ENCODE measurements around the gene IFIT3. TPM values are rescaled to one million over a fixed set of nuclear protein-coding genes. Genes with fewer than 3 reads are reported as not detected.

IFIT3 gene
- total RNA-seq, 3 donors from 2014 or later (not counting 1 experiment from before 2014, with no cell fraction given), result 12.0 to 31.7 (median 12.2) TPM

DNA sequence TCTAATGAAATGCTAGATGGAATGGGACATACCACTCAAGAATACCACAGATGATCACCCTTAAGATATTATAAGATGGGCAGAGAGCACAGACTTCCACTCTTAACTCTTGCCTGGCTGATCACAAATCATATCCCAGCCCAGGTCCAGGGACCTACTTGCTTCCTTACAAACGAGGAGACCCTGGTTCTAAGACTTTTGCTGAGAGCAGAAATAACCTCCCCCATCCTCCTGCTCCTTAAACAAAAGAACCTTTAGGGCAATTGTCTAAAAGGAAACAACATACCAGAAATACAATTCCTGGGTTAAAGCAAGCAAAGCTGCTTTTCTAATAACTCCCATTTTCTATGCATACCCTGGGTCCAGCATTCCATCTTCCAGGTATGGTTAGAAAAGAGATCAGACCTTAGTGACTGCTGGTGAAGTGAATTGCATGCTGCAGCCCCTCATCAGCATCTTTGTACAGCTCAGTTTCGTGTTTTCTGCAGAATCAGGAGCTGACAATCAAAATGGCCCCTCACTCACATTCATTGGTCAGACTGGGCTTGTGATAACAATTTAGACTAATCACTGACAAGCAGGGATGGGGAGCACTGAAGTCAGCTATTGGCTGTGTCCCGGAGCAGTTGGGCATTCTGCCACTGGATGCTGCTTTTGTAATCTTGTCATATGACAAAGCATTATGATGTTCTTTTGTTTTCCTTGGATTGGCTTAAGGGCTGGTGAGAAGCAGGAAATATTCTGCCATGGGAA is 14.6 kb downstream of the IFIT3 start:
- peaks cover 3% of the 10 kb centered on the region for H3K36me3 ChIP-seq (ENCODE audit: control insufficient read depth, insufficient read depth, low read length)
- intact Hi-C loops (cut with micrococcal nuclease), result no loop called here
- H3K27ac ChIP-seq (ENCODE audit: low read length), result no peak overlapping the region
- peaks cover 19 to 48% of the 10 kb centered on the region in 2 donors for H3K27me3 Mint-ChIP-seq (ENCODE audit: low read depth in 2 of 2)
- ATAC-seq (no peak), DNase-seq (no peak)
- H3K36me3 Mint-ChIP-seq, result peaks cover 17% of the 10 kb centered on the region
- H3K9me3 ChIP-seq (ENCODE audit: control insufficient read depth, insufficient read depth, low read length), result no peaks in the 10 kb centered on the region
- no peaks in the 10 kb centered on the region for H3K9me3 Mint-ChIP-seq
- TF ChIP-seq, protein P1, sequence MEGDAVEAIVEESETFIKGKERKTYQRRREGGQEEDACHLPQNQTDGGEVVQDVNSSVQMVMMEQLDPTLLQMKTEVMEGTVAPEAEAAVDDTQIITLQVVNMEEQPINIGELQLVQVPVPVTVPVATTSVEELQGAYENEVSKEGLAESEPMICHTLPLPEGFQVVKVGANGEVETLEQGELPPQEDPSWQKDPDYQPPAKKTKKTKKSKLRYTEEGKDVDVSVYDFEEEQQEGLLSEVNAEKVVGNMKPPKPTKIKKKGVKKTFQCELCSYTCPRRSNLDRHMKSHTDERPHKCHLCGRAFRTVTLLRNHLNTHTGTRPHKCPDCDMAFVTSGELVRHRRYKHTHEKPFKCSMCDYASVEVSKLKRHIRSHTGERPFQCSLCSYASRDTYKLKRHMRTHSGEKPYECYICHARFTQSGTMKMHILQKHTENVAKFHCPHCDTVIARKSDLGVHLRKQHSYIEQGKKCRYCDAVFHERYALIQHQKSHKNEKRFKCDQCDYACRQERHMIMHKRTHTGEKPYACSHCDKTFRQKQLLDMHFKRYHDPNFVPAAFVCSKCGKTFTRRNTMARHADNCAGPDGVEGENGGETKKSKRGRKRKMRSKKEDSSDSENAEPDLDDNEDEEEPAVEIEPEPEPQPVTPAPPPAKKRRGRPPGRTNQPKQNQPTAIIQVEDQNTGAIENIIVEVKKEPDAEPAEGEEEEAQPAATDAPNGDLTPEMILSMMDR (IDR thresholded peaks at IDR 0.05), result no peak
- H3K4me1 ChIP-seq (ENCODE audit: control insufficient read depth, insufficient read depth, low read length), result no peaks in the 10 kb centered on the region
- peaks cover 4 to 5% of the 10 kb centered on the region in 2 donors for H3K4me1 Mint-ChIP-seq
- peaks cover 3% of the 10 kb centered on the region for H3K27me3 ChIP-seq (ENCODE audit: control insufficient read depth, insufficient read depth, low read length)
- no peak overlapping the region for H3K27ac Mint-ChIP-seq
- WGBS (ENCODE audit: insufficient coverage), result 85% methylated on average over 3 of the region's 3 CpGs
- no peak overlapping the region for H3K4me3 ChIP-seq (ENCODE audit: low read length)
- H3K4me3 Mint-ChIP-seq, result no peak overlapping the region

GRCh38 chr10:89343089-89343767 is 15.4 kb downstream of the IFIT3 start:
- 94% methylated on average over 5 of the region's 5 CpGs for WGBS (ENCODE audit: insufficient coverage)
- peaks cover 19 to 48% of the 10 kb centered on the region in 2 donors for H3K27me3 Mint-ChIP-seq (ENCODE audit: low read depth in 2 of 2)
- Histone ChIP-seq H3K4me3 (ENCODE audit: low read length) (no peak overlapping the region), H3K27ac (ENCODE audit: low read length) (no peak overlapping the region), H3K27me3 (ENCODE audit: control insufficient read depth, insufficient read depth, low read length) (peaks cover 3% of the 10 kb centered on the region), H3K4me1 (ENCODE audit: control insufficient read depth, insufficient read depth, low read length) (no peaks in the 10 kb centered on the region), H3K9me3 (ENCODE audit: control insufficient read depth, insufficient read depth, low read length) (no peaks in the 10 kb centered on the region), H3K36me3 (ENCODE audit: control insufficient read depth, insufficient read depth, low read length) (peaks cover 3% of the 10 kb centered on the region)
- H3K36me3 Mint-ChIP-seq, result peaks cover 17% of the 10 kb centered on the region
- no peak overlapping the region for H3K27ac Mint-ChIP-seq
- no peak for ATAC-seq
- intact Hi-C loops (cut with micrococcal nuclease), result no loop called here
- TF ChIP-seq, protein P1 (IDR thresholded peaks at IDR 0.05), result no peak
- no peak for DNase-seq
- peaks cover 4 to 5% of the 10 kb centered on the region in 2 donors for H3K4me1 Mint-ChIP-seq
- no peaks in the 10 kb centered on the region for H3K9me3 Mint-ChIP-seq
- no peak overlapping the region for H3K4me3 Mint-ChIP-seq

DNA sequence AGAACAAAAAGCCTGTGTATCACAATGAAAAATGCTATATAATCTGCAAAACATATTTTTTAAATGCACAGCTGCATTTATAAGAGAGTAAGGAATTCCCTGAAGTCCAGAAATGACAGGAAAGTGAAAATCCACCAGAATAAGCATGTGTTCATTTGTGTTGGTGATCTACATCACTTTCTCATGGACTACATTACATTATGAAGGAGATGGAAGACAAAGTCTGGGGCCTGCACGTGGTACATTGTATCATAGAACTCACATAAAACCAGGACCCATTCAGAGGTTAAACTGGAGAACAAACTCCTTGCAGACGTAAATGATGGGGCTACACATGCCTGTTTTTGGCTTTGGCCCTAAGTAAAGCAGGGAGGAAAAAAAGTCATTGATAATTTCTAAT is 16.4 kb downstream of the IFIT3 start:
- TF ChIP-seq, protein P1 (IDR thresholded peaks at IDR 0.05), result no peak
- Histone ChIP-seq H3K9me3 (ENCODE audit: control insufficient read depth, insufficient read depth, low read length) (no peaks in the 10 kb centered on the region), H3K4me3 (ENCODE audit: low read length) (no peak overlapping the region), H3K4me1 (ENCODE audit: control insufficient read depth, insufficient read depth, low read length) (no peaks in the 10 kb centered on the region), H3K36me3 (ENCODE audit: control insufficient read depth, insufficient read depth, low read length) (peaks cover 3% of the 10 kb centered on the region), H3K27ac (ENCODE audit: low read length) (no peak overlapping the region), H3K27me3 (ENCODE audit: control insufficient read depth, insufficient read depth, low read length) (peaks cover 3% of the 10 kb centered on the region)
- Mint-ChIP-seq H3K27ac (no peak overlapping the region), H3K4me1 (peaks cover 4 to 5% of the 10 kb centered on the region in 2 donors), H3K27me3 (ENCODE audit: low read depth in 2 of 2) (peaks cover 16 to 49% of the 10 kb centered on the region in 2 donors), H3K9me3 (no peaks in the 10 kb centered on the region), H3K4me3 (no peak overlapping the region), H3K36me3 (peaks cover 10% of the 10 kb centered on the region)
- ATAC-seq, result no peak
- intact Hi-C loops (cut with micrococcal nuclease), result no loop called here
- DNase-seq, result no peak
- 80% methylated on average over 2 of the region's 2 CpGs for WGBS (ENCODE audit: insufficient coverage)
